Measurements from ENCODE around the gene SEC61G. TPM values are rescaled to one million over a fixed set of nuclear protein-coding genes. Genes with fewer than 3 reads are reported as not detected.

Gene SEC61G
- total RNA-seq, 6 experiments from 2014 or later = 44.0 to 171 (median 77.5) TPM

GRCh38 chr7:54774785-54775740 lies 16.1 kb upstream of the SEC61G start:
- peak in 1 of 4 donors; percentile 11 for ATAC-seq
- Histone ChIP-seq H3K27me3 (no peaks in the 10 kb centered on the region), H3K9me3 (no peaks in the 10 kb centered on the region), H3K4me3 (no peak overlapping the region), H3K4me1 (no peaks in the 10 kb centered on the region), H3K27ac (no peak overlapping the region), H3K36me3 (no peaks in the 10 kb centered on the region)
- WGBS (ENCODE audit: insufficient coverage, low coverage, low lambda C conversion rate, missing lambda C conversion rate) = 76% methylated on average over 7 of the region's 18 CpGs
- no peak for DNase-seq
- TF ChIP-seq CTCF (IDR thresholded peaks at IDR 0.05) = no peak
- no peak for TF ChIP-seq POLR2A (IDR thresholded peaks at IDR 0.05)
- intact Hi-C loops (cut with DNase I) = loop anchor here in 1 of 2 donors (5.0 kb wide), 1 partner anchor 477 kb away; no protein-coding TSS in a partner anchor

- Histone ChIP-seq H3K4me1 (no peaks in the 10 kb centered on the region), H3K9me3 (no peaks in the 10 kb centered on the region), H3K36me3 (no peaks in the 10 kb centered on the region), H3K4me3 (peak overlapping the region; percentile 24 to 38 (median 35)), H3K27me3 (no peaks in the 10 kb centered on the region), H3K27ac (no peak overlapping the region)
- intact Hi-C loops (cut with DNase I) = no loop called here
- 22% methylated on average over 17 of the region's 18 CpGs for WGBS (ENCODE audit: insufficient coverage, low coverage, low lambda C conversion rate, missing lambda C conversion rate)
- ATAC-seq (peak; percentile 100), DNase-seq (peak; percentile 82 to 86 (median 83))
- no peak for TF ChIP-seq POLR2A (IDR thresholded peaks at IDR 0.05)
- peak; percentile 76 to 86 (median 86) for TF ChIP-seq CTCF (IDR thresholded peaks at IDR 0.05)
Measured at GRCh38 chr7:54773472-54774399, 14.7 kb upstream of the SEC61G start.

GRCh38 chr7:54769203-54769602 lies 10.2 kb upstream of the SEC61G start:
- TF ChIP-seq POLR2A (IDR thresholded peaks at IDR 0.05) (no peak), CTCF (IDR thresholded peaks at IDR 0.05) (no peak)
- no peaks in the 10 kb centered on the region for H3K36me3 ChIP-seq
- no peaks in the 10 kb centered on the region for H3K4me1 ChIP-seq
- DNase-seq (no peak), ATAC-seq (no peak)
- 71% methylated on average over 2 of the region's 2 CpGs for WGBS (ENCODE audit: insufficient coverage, low coverage, low lambda C conversion rate, missing lambda C conversion rate)
- H3K9me3 ChIP-seq = no peaks in the 10 kb centered on the region
- intact Hi-C loops (cut with DNase I) = no loop called here
- H3K27ac ChIP-seq = no peak overlapping the region
- H3K27me3 ChIP-seq = no peaks in the 10 kb centered on the region
- H3K4me3 ChIP-seq = no peak overlapping the region

- TF ChIP-seq POLR2A (IDR thresholded peaks at IDR 0.05) (no peak), CTCF (IDR thresholded peaks at IDR 0.05) (no peak)
- Histone ChIP-seq H3K27ac (no peak overlapping the region), H3K4me3 (no peak overlapping the region), H3K4me1 (no peaks in the 10 kb centered on the region), H3K27me3 (no peaks in the 10 kb centered on the region), H3K9me3 (no peaks in the 10 kb centered on the region), H3K36me3 (no peaks in the 10 kb centered on the region)
- intact Hi-C loops (cut with DNase I) = no loop called here
- DNase-seq (no peak), ATAC-seq (no peak)
- WGBS (ENCODE audit: insufficient coverage, low coverage, low lambda C conversion rate, missing lambda C conversion rate) = 86% methylated on average over 8 of the region's 9 CpGs
Measured at GRCh38 chr7:54764861-54765260, 5.8 kb upstream of the SEC61G start.
